Measurements from ENCODE around the gene TPM4. TPM values are rescaled to one million over a fixed set of nuclear protein-coding genes. Genes with fewer than 3 reads are reported as not detected.

Gene TPM4
- polyA plus RNA-seq, 3 donors = 144 to 170 (median 146) TPM

GRCh38 chr19:16043156-16043757, 33.0 kb upstream of the TPM4 start:
- H3K27me3 ChIP-seq (ENCODE audit: control insufficient read depth in 2 of 2, insufficient read depth in 2 of 2, low read length in 2 of 2) = no peaks in the 10 kb centered on the region
- DNase-seq = no peak
- no peaks in the 10 kb centered on the region for H3K79me2 ChIP-seq (ENCODE audit: insufficient read depth, low read length)
- no peaks in the 10 kb centered on the region for H3K9me3 ChIP-seq (replicated peaks in 1 of 2; ENCODE audit: control insufficient read depth in 1 of 2, insufficient read depth in 1 of 2, low read length in 2 of 2)
- no peaks in the 10 kb centered on the region for H3K36me3 ChIP-seq (replicated peaks in 1 of 2; ENCODE audit: control insufficient read depth in 1 of 2, insufficient read depth in 2 of 2, low read length in 2 of 2)
- peaks cover 8% of the 10 kb centered on the region for H3K4me1 Mint-ChIP-seq
- no peaks in the 10 kb centered on the region for H3K36me3 Mint-ChIP-seq
- H3K27ac ChIP-seq (ENCODE audit: low read depth in 1 of 2, low read length in 2 of 2) = no peak overlapping the region
- WGBS (ENCODE audit: insufficient coverage) = 65% methylated on average over 2 of the region's 2 CpGs
- H3K27ac Mint-ChIP-seq = no peak overlapping the region
- TF ChIP-seq, protein P1, sequence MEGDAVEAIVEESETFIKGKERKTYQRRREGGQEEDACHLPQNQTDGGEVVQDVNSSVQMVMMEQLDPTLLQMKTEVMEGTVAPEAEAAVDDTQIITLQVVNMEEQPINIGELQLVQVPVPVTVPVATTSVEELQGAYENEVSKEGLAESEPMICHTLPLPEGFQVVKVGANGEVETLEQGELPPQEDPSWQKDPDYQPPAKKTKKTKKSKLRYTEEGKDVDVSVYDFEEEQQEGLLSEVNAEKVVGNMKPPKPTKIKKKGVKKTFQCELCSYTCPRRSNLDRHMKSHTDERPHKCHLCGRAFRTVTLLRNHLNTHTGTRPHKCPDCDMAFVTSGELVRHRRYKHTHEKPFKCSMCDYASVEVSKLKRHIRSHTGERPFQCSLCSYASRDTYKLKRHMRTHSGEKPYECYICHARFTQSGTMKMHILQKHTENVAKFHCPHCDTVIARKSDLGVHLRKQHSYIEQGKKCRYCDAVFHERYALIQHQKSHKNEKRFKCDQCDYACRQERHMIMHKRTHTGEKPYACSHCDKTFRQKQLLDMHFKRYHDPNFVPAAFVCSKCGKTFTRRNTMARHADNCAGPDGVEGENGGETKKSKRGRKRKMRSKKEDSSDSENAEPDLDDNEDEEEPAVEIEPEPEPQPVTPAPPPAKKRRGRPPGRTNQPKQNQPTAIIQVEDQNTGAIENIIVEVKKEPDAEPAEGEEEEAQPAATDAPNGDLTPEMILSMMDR (IDR thresholded peaks at IDR 0.05) = no peak
- H2AFZ ChIP-seq (ENCODE audit: insufficient read depth, low read depth, low read length, poor library complexity, severe bottlenecking) = no peak overlapping the region
- no peaks in the 10 kb centered on the region for H4K20me1 ChIP-seq (ENCODE audit: insufficient read depth, low read length)
- intact Hi-C loops (cut with micrococcal nuclease) = loop anchor here (5.0 to 10.0 kb wide), 4 partner anchors 69 to 374 kb away; partner anchors contain the start of genes FAM32A (in 1 of the 2) and RAB8A (in 1 of the 2)
- no peak overlapping the region for H3K4me2 ChIP-seq (replicated peaks; ENCODE audit: extremely low read depth, low read length, poor library complexity, severe bottlenecking)
- peaks cover 4 to 5% (median 4%) of the 10 kb centered on the region in 3 donors for H3K27me3 Mint-ChIP-seq (ENCODE audit: low read depth in 3 of 3)
- no peak overlapping the region for H3K4me3 ChIP-seq (replicated peaks in 1 of 3; ENCODE audit: low read depth in 2 of 3, low read length in 3 of 3)
- H3K9me3 Mint-ChIP-seq = peaks cover 0 to 3% (median 0%) of the 10 kb centered on the region in 7 donors
- no peak overlapping the region for H3K4me3 Mint-ChIP-seq
- H3K9ac ChIP-seq (ENCODE audit: insufficient read depth, low read length, poor library complexity, severe bottlenecking) = no peak overlapping the region
- H3K4me1 ChIP-seq (ENCODE audit: control insufficient read depth in 1 of 2, insufficient read depth in 2 of 2, low read length in 2 of 2) = peaks cover 8 to 17% of the 10 kb centered on the region in 2 donors

DNA sequence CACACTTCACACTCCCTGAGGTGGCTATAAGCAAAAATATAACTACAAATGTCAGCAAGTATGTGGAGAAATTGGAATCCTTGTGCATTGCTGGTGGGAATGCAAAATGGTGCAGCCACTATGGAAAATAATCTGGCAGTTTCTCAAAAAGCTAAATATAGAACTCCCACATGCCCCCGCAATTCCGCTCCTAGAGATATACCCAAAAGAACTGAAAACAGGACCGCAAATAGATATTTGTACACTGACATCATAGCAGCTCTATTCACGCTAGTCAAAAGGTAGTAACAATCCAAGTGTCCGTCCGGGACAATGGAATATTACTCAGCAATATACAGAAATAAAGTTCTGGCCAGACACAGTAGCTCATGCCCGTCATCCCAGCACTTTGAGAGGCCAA, 31.5 kb upstream of the TPM4 start:
- H3K27ac ChIP-seq (ENCODE audit: low read depth in 1 of 2, low read length in 2 of 2) = no peak overlapping the region
- H3K9ac ChIP-seq (ENCODE audit: insufficient read depth, low read length, poor library complexity, severe bottlenecking) = no peak overlapping the region
- Mint-ChIP-seq H3K9me3 (peaks cover 0 to 3% (median 0%) of the 10 kb centered on the region in 7 donors), H3K36me3 (no peaks in the 10 kb centered on the region), H3K27me3 (ENCODE audit: low read depth in 3 of 3) (peaks cover 4 to 6% (median 5%) of the 10 kb centered on the region in 3 donors), H3K4me1 (peaks cover 8% of the 10 kb centered on the region), H3K27ac (no peak overlapping the region), H3K4me3 (no peak overlapping the region)
- WGBS (ENCODE audit: insufficient coverage) = 88% methylated on average over 4 of the region's 7 CpGs
- H4K20me1 ChIP-seq (ENCODE audit: insufficient read depth, low read length) = no peaks in the 10 kb centered on the region
- no peaks in the 10 kb centered on the region for H3K27me3 ChIP-seq (ENCODE audit: control insufficient read depth in 2 of 2, insufficient read depth in 2 of 2, low read length in 2 of 2)
- peaks cover 8 to 17% of the 10 kb centered on the region in 2 donors for H3K4me1 ChIP-seq (ENCODE audit: control insufficient read depth in 1 of 2, insufficient read depth in 2 of 2, low read length in 2 of 2)
- H2AFZ ChIP-seq (ENCODE audit: insufficient read depth, low read depth, low read length, poor library complexity, severe bottlenecking) = no peak overlapping the region
- intact Hi-C loops (cut with micrococcal nuclease) = loop anchor here (5.0 to 10.0 kb wide), 4 partner anchors 68 to 373 kb away; partner anchors contain the start of genes FAM32A (in 1 of the 2) and RAB8A (in 1 of the 2)
- H3K36me3 ChIP-seq (replicated peaks in 1 of 2; ENCODE audit: control insufficient read depth in 1 of 2, insufficient read depth in 2 of 2, low read length in 2 of 2) = no peaks in the 10 kb centered on the region
- no peak overlapping the region for H3K4me2 ChIP-seq (replicated peaks; ENCODE audit: extremely low read depth, low read length, poor library complexity, severe bottlenecking)
- TF ChIP-seq, protein P1 (IDR thresholded peaks at IDR 0.05) = no peak
- DNase-seq = no peak
- H3K9me3 ChIP-seq (replicated peaks in 1 of 2; ENCODE audit: control insufficient read depth in 1 of 2, insufficient read depth in 1 of 2, low read length in 2 of 2) = no peaks in the 10 kb centered on the region
- H3K4me3 ChIP-seq (replicated peaks in 1 of 3; ENCODE audit: low read depth in 2 of 3, low read length in 3 of 3) = no peak overlapping the region
- no peaks in the 10 kb centered on the region for H3K79me2 ChIP-seq (ENCODE audit: insufficient read depth, low read length)

Measured in CD14-positive monocyte (primary cell).